GM23338 (cell line): ENCODE results near the gene PLA2G6. TPM values are rescaled to one million over a fixed set of nuclear protein-coding genes. Genes with fewer than 3 reads are reported as not detected.

ENCODE experiments used
- ATAC-seq: fragments of 200-7000 bp; cut with Tn5 transposase; 3 replicates; pipeline ENCODE4 v1.9.1; 2020
- DNase-seq: peaks from one replicate; pipeline ENCODE4 v3.0.0-alpha.2; 2015; ENCODE audit warnings: low spot score
- H2AFZ ChIP-seq: fragments of 200-600 bp; sonication (generic); 2 replicates; pipeline ENCODE4 v1.8.0; 2016; ENCODE audit warnings: antibody characterized with exemption, mild to moderate bottlenecking, moderate library complexity
- H3F3A ChIP-seq: fragments of 200-600 bp; sonication (generic); replicated peaks from 2 replicates; pipeline ENCODE4 v1.8.0; 2017; ENCODE audit warnings: antibody characterized with exemption, mixed run types, low read depth
- H3K27ac ChIP-seq: fragments of 200-600 bp; sonication (generic); 2 replicates; pipeline ENCODE4 v1.6.1; 2016; ENCODE audit warnings: low read depth
- H3K27me3 ChIP-seq: fragments of 200-600 bp; sonication (generic); 2 replicates; pipeline ENCODE4 v1.8.0; 2016; ENCODE audit warnings: mild to moderate bottlenecking, mixed run types, moderate library complexity; ENCODE audit not compliant: insufficient read depth
- H3K36me3 ChIP-seq: fragments of 200-600 bp; sonication (generic); 2 replicates; pipeline ENCODE4 v1.8.0; 2016; ENCODE audit warnings: mild to moderate bottlenecking; ENCODE audit not compliant: insufficient read depth
- H3K4me1 ChIP-seq: fragments of 200-600 bp; sonication (generic); 2 replicates; pipeline ENCODE4 v1.8.0; 2016; ENCODE audit warnings: mild to moderate bottlenecking, moderate library complexity; ENCODE audit not compliant: insufficient read depth
- H3K4me2 ChIP-seq: fragments of 200-600 bp; sonication (generic); 2 replicates; pipeline ENCODE4 v1.7.1; 2017; ENCODE audit warnings: mixed run types
- H3K4me3 ChIP-seq: fragments of 200-600 bp; sonication (generic); 2 replicates; pipeline ENCODE4 v1.6.1; 2016; ENCODE audit warnings: mixed run types
- H3K79me2 ChIP-seq: fragments of 200-600 bp; sonication (generic); replicated peaks from 2 replicates; pipeline ENCODE4 v1.8.0; 2017; ENCODE audit warnings: mild to moderate bottlenecking; ENCODE audit not compliant: insufficient read depth
- H3K9me2 ChIP-seq: fragments of 200-600 bp; sonication (generic); 2 replicates; pipeline ENCODE4 v1.8.0; 2017; ENCODE audit not compliant: insufficient read depth
- H4K20me1 ChIP-seq: fragments of 200-600 bp; sonication (generic); replicated peaks from 2 replicates; pipeline ENCODE4 v1.8.0; 2017; ENCODE audit warnings: mild to moderate bottlenecking; ENCODE audit not compliant: insufficient read depth
- H3K27ac Mint-ChIP-seq: 2 replicates; pipeline ENCODE4 v1.8.0; 2020; ENCODE audit warnings: inconsistent platforms, mild to moderate bottlenecking, moderate library complexity, mixed read lengths
- H3K27me3 Mint-ChIP-seq: 3 replicates; pipeline ENCODE4 v1.8.0; 2022; ENCODE audit warnings: low read depth, mild to moderate bottlenecking, moderate library complexity, mixed read lengths, inconsistent platforms; ENCODE audit not compliant: insufficient read depth, poor library complexity
- H3K36me3 Mint-ChIP-seq: 3 replicates; pipeline ENCODE4 v1.8.0; 2021; ENCODE audit warnings: low read depth, mild to moderate bottlenecking, inconsistent platforms, moderate library complexity, mixed read lengths
- H3K4me1 Mint-ChIP-seq: 3 replicates; pipeline ENCODE4 v1.8.0; 2020; ENCODE audit warnings: mild to moderate bottlenecking, inconsistent platforms, mixed read lengths
- H3K4me3 Mint-ChIP-seq: 3 replicates; pipeline ENCODE4 v1.8.0; 2021; ENCODE audit warnings: moderate library complexity, mild to moderate bottlenecking, inconsistent platforms, mixed read lengths
- H3K9me3 Mint-ChIP-seq: 3 replicates; pipeline ENCODE4 v1.8.0; 2020; ENCODE audit warnings: moderate library complexity, mild to moderate bottlenecking, inconsistent platforms, mixed read lengths
- CREB1 ChIP-seq: fragments of 250-450 bp; sonication (Bioruptor Pico); IDR thresholded peaks from 2 replicates; pipeline ENCODE4 v1.5.0; 2020; ENCODE audit warnings: low read depth, mild to moderate bottlenecking, moderate library complexity
- EZH2 ChIP-seq: fragments of 200-600 bp; sonication (generic); IDR thresholded peaks from one replicate; pipeline ENCODE4 v1.8.0; 2017; ENCODE audit warnings: antibody characterized with exemption, mild to moderate bottlenecking, low read depth; ENCODE audit not compliant: unreplicated experiment
- EZH2phosphoT487 ChIP-seq: fragments of 200-600 bp; sonication (generic); IDR thresholded peaks from one replicate; pipeline ENCODE4 v1.8.1; 2018; ENCODE audit warnings: antibody characterized with exemption; ENCODE audit not compliant: unreplicated experiment
- JUNB ChIP-seq: IDR thresholded peaks from one replicate; pipeline ENCODE4 v1.6.1; 2016; ENCODE audit warnings: antibody characterized with exemption; ENCODE audit not compliant: unreplicated experiment
- POLR2AphosphoS5 ChIP-seq: IDR thresholded peaks from 2 replicates; pipeline ENCODE4 v1.6.1; 2016; ENCODE audit warnings: antibody characterized with exemption, low read depth
- ZNF114 ChIP-seq: fragments of 250-450 bp; sonication (Bioruptor Pico); IDR thresholded peaks from 2 replicates; pipeline ENCODE4 v1.5.0; 2020; ENCODE audit warnings: mild to moderate bottlenecking, moderate library complexity
- ZNF331 ChIP-seq: fragments of 250-450 bp; sonication (Bioruptor Pico); IDR thresholded peaks from 2 replicates; pipeline ENCODE4 v1.5.0; 2020; ENCODE audit warnings: low read depth, mild to moderate bottlenecking, moderate library complexity
- polyA plus RNA-seq: library from polyadenylated mRNA; unstranded; fragments of >200 nt; fragmentation: Nextera tagmentation; extraction: Ambion mirVana; gene quantifications from 2 replicates; pipeline ENCODE4 v1.2.1, GENCODE V29; 2016
- total RNA-seq: library from RNA; depleted of rRNA; stranded (reverse); fragments of >200 nt; shearing (Covaris generic); gene quantifications from 2 replicates; pipeline ENCODE4 v1.2.3, GENCODE V29; 2014
- TF ChIP-seq, protein P1 (sequence below): IDR thresholded peaks from one replicate; pipeline ENCODE4 v1.6.1; 2018; ENCODE audit warnings: antibody characterized with exemption; ENCODE audit not compliant: unreplicated experiment
- TF ChIP-seq, protein P2 (sequence below), 2 experiments: fragments of 200-600 bp in 1 of 2; sonication (generic) in 1 of 2; conservative IDR thresholded peaks; 2 replicates each; pipeline versions ENCODE4 v1.5.1 to v1.6.1; 2016 to 2017; ENCODE audit warnings: antibody characterized with exemption in 2 of 2, low read depth in 2 of 2, mild to moderate bottlenecking in 2 of 2, moderate library complexity in 1 of 2

PLA2G6 gene
- total and polyA plus RNA-seq, 2 experiments from 2014 or later: 4.5 to 12.6 TPM

DNA sequence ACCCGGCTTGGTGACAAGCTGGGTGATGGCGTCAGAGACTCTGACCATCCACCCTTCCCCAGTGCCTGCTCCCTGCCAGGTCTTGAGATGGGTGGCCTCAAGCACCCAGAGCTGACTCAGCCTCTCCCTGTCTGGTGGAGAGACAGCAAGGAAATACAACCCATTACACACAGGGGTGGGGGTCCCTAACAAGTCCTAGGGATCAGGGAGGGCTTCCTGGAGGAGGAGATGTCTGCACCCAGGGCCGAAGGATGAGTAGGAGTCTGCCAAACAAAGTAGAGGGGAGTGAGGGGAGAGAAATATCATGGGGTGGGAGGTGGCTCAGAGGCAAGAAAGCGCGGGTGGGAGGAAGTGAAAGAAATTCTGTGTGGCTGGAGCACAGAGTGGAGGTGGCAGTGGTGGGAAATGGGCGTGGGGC, 26.9 kb upstream of the PLA2G6 start:
- H3K36me3 ChIP-seq: no peaks in the 10 kb centered on the region
- Mint-ChIP-seq H3K36me3 (no peaks in the 10 kb centered on the region), H3K4me3 (no peak overlapping the region), H3K9me3 (no peaks in the 10 kb centered on the region), H3K27ac (no peak overlapping the region), H3K4me1 (peaks cover 10% of the 10 kb centered on the region), H3K27me3 (peaks cover 19% of the 10 kb centered on the region)
- H3K4me1 ChIP-seq: peaks cover 3% of the 10 kb centered on the region
- 0 out of 2 replicates have a peak, but pooled peaks cover 10% of the 10 kb centered on the region for H3F3A ChIP-seq
- no peak overlapping the region for H2AFZ ChIP-seq
- DNase-seq (no peak), ATAC-seq (no peak)
- H3K79me2 ChIP-seq: 0 out of 2 replicates have a peak, but pooled peaks cover 5% of the 10 kb centered on the region
- H3K9me2 ChIP-seq: no peaks in the 10 kb centered on the region
- H4K20me1 ChIP-seq: peaks cover 13% of the 10 kb centered on the region; the same call in 1 of the 2 replicates
- no peak overlapping the region for H3K27ac ChIP-seq
- peaks cover 22% of the 10 kb centered on the region for H3K27me3 ChIP-seq
- TF ChIP-seq ZNF331 (CRISPR knock-in tag): no peak
- TF ChIP-seq, protein P1, sequence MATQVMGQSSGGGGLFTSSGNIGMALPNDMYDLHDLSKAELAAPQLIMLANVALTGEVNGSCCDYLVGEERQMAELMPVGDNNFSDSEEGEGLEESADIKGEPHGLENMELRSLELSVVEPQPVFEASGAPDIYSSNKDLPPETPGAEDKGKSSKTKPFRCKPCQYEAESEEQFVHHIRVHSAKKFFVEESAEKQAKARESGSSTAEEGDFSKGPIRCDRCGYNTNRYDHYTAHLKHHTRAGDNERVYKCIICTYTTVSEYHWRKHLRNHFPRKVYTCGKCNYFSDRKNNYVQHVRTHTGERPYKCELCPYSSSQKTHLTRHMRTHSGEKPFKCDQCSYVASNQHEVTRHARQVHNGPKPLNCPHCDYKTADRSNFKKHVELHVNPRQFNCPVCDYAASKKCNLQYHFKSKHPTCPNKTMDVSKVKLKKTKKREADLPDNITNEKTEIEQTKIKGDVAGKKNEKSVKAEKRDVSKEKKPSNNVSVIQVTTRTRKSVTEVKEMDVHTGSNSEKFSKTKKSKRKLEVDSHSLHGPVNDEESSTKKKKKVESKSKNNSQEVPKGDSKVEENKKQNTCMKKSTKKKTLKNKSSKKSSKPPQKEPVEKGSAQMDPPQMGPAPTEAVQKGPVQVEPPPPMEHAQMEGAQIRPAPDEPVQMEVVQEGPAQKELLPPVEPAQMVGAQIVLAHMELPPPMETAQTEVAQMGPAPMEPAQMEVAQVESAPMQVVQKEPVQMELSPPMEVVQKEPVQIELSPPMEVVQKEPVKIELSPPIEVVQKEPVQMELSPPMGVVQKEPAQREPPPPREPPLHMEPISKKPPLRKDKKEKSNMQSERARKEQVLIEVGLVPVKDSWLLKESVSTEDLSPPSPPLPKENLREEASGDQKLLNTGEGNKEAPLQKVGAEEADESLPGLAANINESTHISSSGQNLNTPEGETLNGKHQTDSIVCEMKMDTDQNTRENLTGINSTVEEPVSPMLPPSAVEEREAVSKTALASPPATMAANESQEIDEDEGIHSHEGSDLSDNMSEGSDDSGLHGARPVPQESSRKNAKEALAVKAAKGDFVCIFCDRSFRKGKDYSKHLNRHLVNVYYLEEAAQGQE: no peak
- H3K4me3 ChIP-seq: no peak overlapping the region
- no peak overlapping the region for H3K4me2 ChIP-seq

DNA sequence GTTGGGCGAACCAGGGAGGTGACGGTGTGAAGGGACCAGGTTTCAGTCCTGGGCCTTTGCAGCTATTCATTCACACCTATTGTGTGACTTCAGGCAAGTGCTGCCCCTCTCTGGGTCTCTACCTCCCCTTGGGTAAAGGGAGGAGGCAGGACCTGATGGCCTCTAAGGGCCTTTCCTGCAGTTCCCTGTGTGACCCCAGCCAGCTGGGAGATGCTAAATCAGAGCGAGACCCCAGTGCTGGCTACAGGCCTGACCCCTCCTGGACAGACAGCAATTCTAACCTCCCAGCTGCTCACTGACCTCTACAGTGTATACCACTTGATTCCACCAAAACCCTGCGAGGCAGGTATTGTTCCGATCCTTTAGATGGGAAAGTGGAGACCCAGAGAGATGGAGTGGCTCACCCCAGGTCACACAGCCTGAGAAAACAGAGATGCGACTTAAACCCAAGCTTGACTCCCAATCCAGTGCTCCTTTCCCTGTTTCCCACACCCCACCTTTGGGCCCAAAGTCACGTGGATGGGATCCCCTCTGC, 26.3 kb upstream of the PLA2G6 start:
- ATAC-seq: no peak
- H3K9me3 Mint-ChIP-seq: no peaks in the 10 kb centered on the region
- Histone ChIP-seq H3K27me3 (peaks cover 17% of the 10 kb centered on the region; the same call in 1 of the 2 replicates), H3K4me1 (peaks cover 4% of the 10 kb centered on the region), H4K20me1 (peaks cover 11% of the 10 kb centered on the region; the same call in 1 of the 2 replicates), H3K79me2 (0 out of 2 replicates have a peak, but pooled peaks cover 5% of the 10 kb centered on the region), H3K36me3 (no peaks in the 10 kb centered on the region), H3F3A (0 out of 2 replicates have a peak, but pooled peaks cover 7% of the 10 kb centered on the region), H3K27ac (no peak overlapping the region), H3K4me2 (no peak overlapping the region), H3K9me2 (no peaks in the 10 kb centered on the region), H3K4me3 (no peak overlapping the region), H2AFZ (no peak overlapping the region)
- peaks cover 7% of the 10 kb centered on the region for H3K4me1 Mint-ChIP-seq
- DNase-seq: no peak
- peaks cover 14% of the 10 kb centered on the region for H3K27me3 Mint-ChIP-seq
- H3K36me3 Mint-ChIP-seq: no peaks in the 10 kb centered on the region
- H3K4me3 Mint-ChIP-seq: no peak overlapping the region
- H3K27ac Mint-ChIP-seq: no peak overlapping the region
- no peak for TF ChIP-seq EZH2phosphoT487
- no peak for TF ChIP-seq POLR2AphosphoS5
- no peak for TF ChIP-seq JUNB
- TF ChIP-seq CREB1 (CRISPR knock-in tag): no peak
- TF ChIP-seq, protein P2, sequence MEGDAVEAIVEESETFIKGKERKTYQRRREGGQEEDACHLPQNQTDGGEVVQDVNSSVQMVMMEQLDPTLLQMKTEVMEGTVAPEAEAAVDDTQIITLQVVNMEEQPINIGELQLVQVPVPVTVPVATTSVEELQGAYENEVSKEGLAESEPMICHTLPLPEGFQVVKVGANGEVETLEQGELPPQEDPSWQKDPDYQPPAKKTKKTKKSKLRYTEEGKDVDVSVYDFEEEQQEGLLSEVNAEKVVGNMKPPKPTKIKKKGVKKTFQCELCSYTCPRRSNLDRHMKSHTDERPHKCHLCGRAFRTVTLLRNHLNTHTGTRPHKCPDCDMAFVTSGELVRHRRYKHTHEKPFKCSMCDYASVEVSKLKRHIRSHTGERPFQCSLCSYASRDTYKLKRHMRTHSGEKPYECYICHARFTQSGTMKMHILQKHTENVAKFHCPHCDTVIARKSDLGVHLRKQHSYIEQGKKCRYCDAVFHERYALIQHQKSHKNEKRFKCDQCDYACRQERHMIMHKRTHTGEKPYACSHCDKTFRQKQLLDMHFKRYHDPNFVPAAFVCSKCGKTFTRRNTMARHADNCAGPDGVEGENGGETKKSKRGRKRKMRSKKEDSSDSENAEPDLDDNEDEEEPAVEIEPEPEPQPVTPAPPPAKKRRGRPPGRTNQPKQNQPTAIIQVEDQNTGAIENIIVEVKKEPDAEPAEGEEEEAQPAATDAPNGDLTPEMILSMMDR (conservative IDR thresholded peaks at IDR 0.05; ENCODE audit: low read depth in 2 of 2): no peak
- TF ChIP-seq, protein P1: no peak
- no peak for TF ChIP-seq EZH2
- TF ChIP-seq ZNF114: no peak
